IMR-90 (cell line): ENCODE measurements around the gene CTAGE9. TPM values are rescaled to one million over a fixed set of nuclear protein-coding genes. Genes with fewer than 3 reads are reported as not detected.

ENCODE experiments used
- ATAC-seq: fragments of 200-7000 bp; cut with Tn5 transposase; 2 replicates; pipeline ENCODE4 v1.9.1; 2020; ENCODE audit warnings: low read depth, mild to moderate bottlenecking, moderate library complexity
- BruUV-seq: library from RNA; stranded (reverse); fragments of 400-500 nt; replicated peaks from 2 replicates; lab custom pipeline; 2021; lab: Mats Ljungman, UMichigan
- CTCF ChIA-PET: fragments of 300-600 bp; formaldehyde crosslinking; extraction: SDS; loops from one replicate; lab custom pipeline; 2021; ENCODE audit warnings: antibody characterized with exemption; lab: Yijun Ruan, JAX
- POLR2A ChIA-PET: fragments of 300-600 bp; sonication (Branson Sonifier 250); formaldehyde crosslinking; loops from one replicate; lab custom pipeline; 2022; ENCODE audit warnings: antibody characterized with exemption; ENCODE audit not compliant: unreplicated experiment; lab: Charles Lee
- DNase-seq: peaks from one replicate; pipeline ENCODE4 v3.0.0; 2013
- H2AFZ ChIP-seq: replicated peaks from 2 replicates; pipeline ENCODE3; 2013; ENCODE audit warnings: low read length, mild to moderate bottlenecking; ENCODE audit not compliant: poor library complexity
- H2AK5ac ChIP-seq: 2 replicates; pipeline ENCODE4 v1.6.1; 2013; ENCODE audit warnings: low read depth, low read length, inconsistent platforms
- H2AK9ac ChIP-seq: replicated peaks from 2 replicates; pipeline ENCODE3; 2013; ENCODE audit warnings: mild to moderate bottlenecking, low read depth, low read length, moderate library complexity; ENCODE audit not compliant: poor library complexity
- H2BK120ac ChIP-seq: 2 replicates; pipeline ENCODE4 v1.6.1; 2013; ENCODE audit warnings: low read depth, low read length, inconsistent platforms
- H2BK15ac ChIP-seq: 3 replicates; pipeline ENCODE4 v1.6.1; 2013; ENCODE audit warnings: low read depth, low read length, inconsistent platforms
- H2BK20ac ChIP-seq: 2 replicates; pipeline ENCODE4 v1.6.1; 2013; ENCODE audit warnings: low read depth, mild to moderate bottlenecking, inconsistent platforms, low read length, moderate library complexity
- H2BK5ac ChIP-seq: 2 replicates; pipeline ENCODE4 v1.6.1; 2013; ENCODE audit warnings: mild to moderate bottlenecking, low read depth, low read length, inconsistent platforms; ENCODE audit not compliant: poor library complexity, severe bottlenecking
- H3K14ac ChIP-seq: replicated peaks from 2 replicates; pipeline ENCODE4 v1.6.1; 2013; ENCODE audit warnings: low read depth, low read length, inconsistent platforms
- H3K18ac ChIP-seq: 2 replicates; pipeline ENCODE4 v1.6.1; 2013; ENCODE audit warnings: low read depth, low read length, control low read depth
- H3K23ac ChIP-seq: 2 replicates; pipeline ENCODE4 v1.6.1; 2013; ENCODE audit warnings: low read depth, low read length, inconsistent platforms
- H3K27ac ChIP-seq: 2 replicates; pipeline ENCODE4 v1.5.1; 2013; ENCODE audit warnings: mild to moderate bottlenecking, control low read depth, low read length; ENCODE audit not compliant: insufficient read depth
- H3K27me3 ChIP-seq: 2 replicates; pipeline ENCODE4 v1.6.1; 2013; ENCODE audit warnings: low read length; ENCODE audit not compliant: control insufficient read depth, insufficient read depth
- H3K36me3 ChIP-seq: 2 replicates; pipeline ENCODE4 v1.6.1; 2013; ENCODE audit warnings: low read length, mixed read lengths; ENCODE audit not compliant: control insufficient read depth, insufficient read depth
- H3K4ac ChIP-seq: 2 replicates; pipeline ENCODE4 v1.6.1; 2013; ENCODE audit warnings: low read depth, low read length, inconsistent platforms
- H3K4me1 ChIP-seq: 2 replicates; pipeline ENCODE4 v1.6.1; 2013; ENCODE audit warnings: low read length, mixed read lengths; ENCODE audit not compliant: control insufficient read depth, insufficient read depth
- H3K4me2 ChIP-seq: 2 replicates; pipeline ENCODE4 v1.6.1; 2013; ENCODE audit warnings: low read depth, mild to moderate bottlenecking, control low read depth, low read length, moderate library complexity
- H3K4me3 ChIP-seq: 2 replicates; pipeline ENCODE4 v1.5.1; 2013; ENCODE audit warnings: low read depth, mild to moderate bottlenecking, control low read depth, low read length, moderate library complexity; ENCODE audit not compliant: insufficient read depth
- H3K56ac ChIP-seq: 2 replicates; pipeline ENCODE4 v1.6.1; 2013; ENCODE audit warnings: low read length, inconsistent platforms; ENCODE audit not compliant: insufficient read depth; ENCODE audit errors: extremely low read depth
- H3K79me1 ChIP-seq, 2 experiments: 2 replicates each; pipeline ENCODE4 v1.6.1; 2013; ENCODE audit warnings: low read length in 2 of 2, inconsistent platforms in 1 of 2, low read depth in 1 of 2
- H3K9ac ChIP-seq: 2 replicates; pipeline ENCODE4 v1.6.1; 2013; ENCODE audit warnings: low read depth, low read length, control low read depth
- H3K9me1 ChIP-seq: 2 replicates; pipeline ENCODE4 v1.6.1; 2013; ENCODE audit warnings: low read length, inconsistent platforms; ENCODE audit not compliant: insufficient read depth
- H3K9me3 ChIP-seq: 2 replicates; pipeline ENCODE4 v1.6.1; 2013; ENCODE audit warnings: low read length; ENCODE audit not compliant: control insufficient read depth, insufficient read depth
- H4K20me1 ChIP-seq: 2 replicates; pipeline ENCODE4 v1.6.1; 2013; ENCODE audit warnings: low read length, inconsistent platforms; ENCODE audit not compliant: insufficient read depth
- H4K5ac ChIP-seq: 2 replicates; pipeline ENCODE4 v1.6.1; 2013; ENCODE audit warnings: mild to moderate bottlenecking, low read depth, low read length, control low read depth
- H4K8ac ChIP-seq, 2 experiments: 2 replicates each; pipeline ENCODE4 v1.6.1; 2013; ENCODE audit warnings: low read depth in 2 of 2, low read length in 2 of 2, control low read depth in 1 of 2, inconsistent platforms in 1 of 2
- H4K91ac ChIP-seq: 2 replicates; pipeline ENCODE4 v1.6.1; 2013; ENCODE audit warnings: low read depth, low read length, inconsistent platforms; ENCODE audit not compliant: insufficient read depth
- BHLHE40 ChIP-seq: fragments of 150-350 bp; IDR thresholded peaks from 2 replicates; pipeline ENCODE4 v1.6.1; 2016; ENCODE audit warnings: mild to moderate bottlenecking, low read depth, low read length
- CEBPB ChIP-seq: IDR thresholded peaks from 2 replicates; pipeline ENCODE4 v1.6.1; 2012; ENCODE audit warnings: low read depth, low read length, improper control_type of control experiment
- CTCF ChIP-seq: conservative IDR thresholded peaks from 2 replicates; pipeline ENCODE4 v1.5.1; 2012; ENCODE audit warnings: mild to moderate bottlenecking, low read depth, low read length, improper control_type of control experiment
- MAFK ChIP-seq: IDR thresholded peaks from 2 replicates; pipeline ENCODE4 v1.6.1; 2012; ENCODE audit warnings: low read depth, low read length, improper control_type of control experiment
- MXI1 ChIP-seq: IDR thresholded peaks from 2 replicates; pipeline ENCODE4 v1.6.1; 2012; ENCODE audit warnings: low read depth, mild to moderate bottlenecking, low read length, moderate library complexity, borderline replicate concordance
- NFE2L2 ChIP-seq: fragments of 150-350 bp; IDR thresholded peaks from 2 replicates; pipeline ENCODE4 v1.6.1; 2016; ENCODE audit warnings: low read depth, mild to moderate bottlenecking, low read length
- RCOR1 ChIP-seq: IDR thresholded peaks from 2 replicates; pipeline ENCODE4 v1.6.1; 2012; ENCODE audit warnings: mild to moderate bottlenecking, low read length, improper control_type of control experiment; ENCODE audit not compliant: insufficient replicate concordance
- USF2 ChIP-seq: fragments of 150-350 bp; IDR thresholded peaks from 2 replicates; pipeline ENCODE4 v1.6.1; 2017; ENCODE audit warnings: mild to moderate bottlenecking, antibody characterized with exemption, low read length, low read depth
- WGBS, 2 experiments: methylation state at CpG; one replicate each; pipeline versions ENCODE4 v1.1.5 to v1.1.7; 2013; ENCODE audit warnings: missing lambda C conversion rate in 2 of 2; ENCODE audit not compliant: insufficient read length in 1 of 2; ENCODE audit errors: extremely low coverage in 2 of 2; 5-methylcytosine and 5-hydroxymethylcytosine counted together
- dilution Hi-C: fragments of 300-500 bp; cut with HindIII; formaldehyde crosslinking; loops from one replicate; pipeline ENCODE4 v1.14.3; 2018; ENCODE audit warnings: low sequenced_read_pairs; ENCODE audit not compliant: unreplicated experiment
- in situ Hi-C: fragments of 300-500 bp; cut with MboI; formaldehyde crosslinking; loops from 3 replicates; pipeline ENCODE4 v1.14.3; 2019; ENCODE audit warnings: low sequenced_read_pairs, inconsistent platforms, mixed read lengths
- intact Hi-C: fragments of 100-400 bp; cut with micrococcal nuclease; formaldehyde crosslinking; loops from 2 replicates; pipeline ENCODE4 v1.10.0; 2022
- polyA plus RNA-seq, 3 experiments: library from polyadenylated mRNA; depleted of rRNA; stranded (reverse); fragments of >200 nt; gene quantifications; 2 replicates each; pipeline ENCODE4 v1.2.3, GENCODE V29; 2012; ENCODE audit warnings: low replicate concordance in 1 of 3
- total RNA-seq: library from RNA; depleted of rRNA; stranded (reverse); fragments of >200 nt; gene quantifications from 2 replicates; pipeline ENCODE4 v1.2.3, GENCODE V29; 2012
- TF ChIP-seq, protein P1 (sequence below): fragments of 150-350 bp; IDR thresholded peaks from 2 replicates; pipeline ENCODE4 v1.6.1; 2016; ENCODE audit warnings: low read depth, mild to moderate bottlenecking, low read length, moderate library complexity, borderline replicate concordance

Gene CTAGE9
- total and polyA plus RNA-seq, 2 of the 4 experiments (the other 2 are of a cell fraction), result not detected

- Histone ChIP-seq H3K4me3 (no peak overlapping the region), H3K27me3 (no peaks in the 10 kb centered on the region; the same call in 1 of the 2 replicates), H3K9me3 (no peaks in the 10 kb centered on the region), H3K36me3 (no peaks in the 10 kb centered on the region), H3K9ac (no peak overlapping the region), H4K8ac (no peak overlapping the region), H3K23ac (no peak overlapping the region), H3K79me1 (no peaks in the 10 kb centered on the region), H4K5ac (no peak overlapping the region), H3K4me1 (no peaks in the 10 kb centered on the region), H3K9me1 (no peaks in the 10 kb centered on the region), H3K14ac (no peak overlapping the region), H3K4me2 (no peak overlapping the region), H2BK15ac (no peak overlapping the region), H3K56ac (no peak overlapping the region), H3K18ac (no peak overlapping the region), H2BK5ac (no peak overlapping the region), H2AK5ac (no peak overlapping the region), H2BK20ac (no peak overlapping the region), H3K27ac (no peak overlapping the region), H4K20me1 (no peaks in the 10 kb centered on the region), H2AFZ (no peak overlapping the region), H4K91ac (no peak overlapping the region), H2BK120ac (no peak overlapping the region), H3K4ac (no peak overlapping the region), H2AK9ac (no peak overlapping the region)
- POLR2A ChIA-PET, result no interaction called here
- intact Hi-C loops (no loop called here), dilution Hi-C loops (no loop called here), in situ Hi-C loops (no loop called here)
- TF ChIP-seq BHLHE40 (no peak), RCOR1 (no peak), MXI1 (no peak), NFE2L2 (no peak), CEBPB (no peak), CTCF (no peak), MAFK (no peak), USF2 (no peak)
- TF ChIP-seq, protein P1, sequence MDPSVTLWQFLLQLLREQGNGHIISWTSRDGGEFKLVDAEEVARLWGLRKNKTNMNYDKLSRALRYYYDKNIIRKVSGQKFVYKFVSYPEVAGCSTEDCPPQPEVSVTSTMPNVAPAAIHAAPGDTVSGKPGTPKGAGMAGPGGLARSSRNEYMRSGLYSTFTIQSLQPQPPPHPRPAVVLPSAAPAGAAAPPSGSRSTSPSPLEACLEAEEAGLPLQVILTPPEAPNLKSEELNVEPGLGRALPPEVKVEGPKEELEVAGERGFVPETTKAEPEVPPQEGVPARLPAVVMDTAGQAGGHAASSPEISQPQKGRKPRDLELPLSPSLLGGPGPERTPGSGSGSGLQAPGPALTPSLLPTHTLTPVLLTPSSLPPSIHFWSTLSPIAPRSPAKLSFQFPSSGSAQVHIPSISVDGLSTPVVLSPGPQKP, result no peak
- no TSS peak for BruUV-seq
- CTCF ChIA-PET, result no interaction called here
- no CpG with 5 or more reads among the region's 2 CpGs for WGBS, 2 experiments
- DNase-seq, result no peak
- no peak for ATAC-seq
These were observed 10.3 kb upstream of the CTAGE9 start for GRCh38 chr6:131721161-131721560.
